GM12875 (cell line): Measurements from ENCODE around the gene CHPF2.

ENCODE experiments used
- H3K4me3 ChIP-seq: one replicate; pipeline ENCODE4 v1.5.1; 2011; ENCODE audit warnings: low read depth, low read length, control low read depth
- TF ChIP-seq, protein P1 (sequence below): IDR thresholded peaks from 2 replicates; pipeline ENCODE4 v1.5.1; 2011; ENCODE audit warnings: low read depth, mild to moderate bottlenecking, control low read depth, inconsistent platforms, low read length, moderate library complexity, borderline replicate concordance; ENCODE audit not compliant: insufficient read depth

Gene CHPF2

GRCh38 chr7:151274936-151275812 lies 42.9 kb downstream of the CHPF2 start:
- H3K4me3 ChIP-seq, result no peak overlapping the region
- TF ChIP-seq, protein P1, sequence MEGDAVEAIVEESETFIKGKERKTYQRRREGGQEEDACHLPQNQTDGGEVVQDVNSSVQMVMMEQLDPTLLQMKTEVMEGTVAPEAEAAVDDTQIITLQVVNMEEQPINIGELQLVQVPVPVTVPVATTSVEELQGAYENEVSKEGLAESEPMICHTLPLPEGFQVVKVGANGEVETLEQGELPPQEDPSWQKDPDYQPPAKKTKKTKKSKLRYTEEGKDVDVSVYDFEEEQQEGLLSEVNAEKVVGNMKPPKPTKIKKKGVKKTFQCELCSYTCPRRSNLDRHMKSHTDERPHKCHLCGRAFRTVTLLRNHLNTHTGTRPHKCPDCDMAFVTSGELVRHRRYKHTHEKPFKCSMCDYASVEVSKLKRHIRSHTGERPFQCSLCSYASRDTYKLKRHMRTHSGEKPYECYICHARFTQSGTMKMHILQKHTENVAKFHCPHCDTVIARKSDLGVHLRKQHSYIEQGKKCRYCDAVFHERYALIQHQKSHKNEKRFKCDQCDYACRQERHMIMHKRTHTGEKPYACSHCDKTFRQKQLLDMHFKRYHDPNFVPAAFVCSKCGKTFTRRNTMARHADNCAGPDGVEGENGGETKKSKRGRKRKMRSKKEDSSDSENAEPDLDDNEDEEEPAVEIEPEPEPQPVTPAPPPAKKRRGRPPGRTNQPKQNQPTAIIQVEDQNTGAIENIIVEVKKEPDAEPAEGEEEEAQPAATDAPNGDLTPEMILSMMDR, result no peak

GRCh38 chr7:151275813-151276577 lies 43.7 kb downstream of the CHPF2 start:
- TF ChIP-seq, protein P1, result no peak
- no peak overlapping the region for H3K4me3 ChIP-seq

GRCh38 chr7:151276666-151277590 lies 44.6 kb downstream of the CHPF2 start:
- TF ChIP-seq, protein P1, result no peak
- no peak overlapping the region for H3K4me3 ChIP-seq

DNA sequence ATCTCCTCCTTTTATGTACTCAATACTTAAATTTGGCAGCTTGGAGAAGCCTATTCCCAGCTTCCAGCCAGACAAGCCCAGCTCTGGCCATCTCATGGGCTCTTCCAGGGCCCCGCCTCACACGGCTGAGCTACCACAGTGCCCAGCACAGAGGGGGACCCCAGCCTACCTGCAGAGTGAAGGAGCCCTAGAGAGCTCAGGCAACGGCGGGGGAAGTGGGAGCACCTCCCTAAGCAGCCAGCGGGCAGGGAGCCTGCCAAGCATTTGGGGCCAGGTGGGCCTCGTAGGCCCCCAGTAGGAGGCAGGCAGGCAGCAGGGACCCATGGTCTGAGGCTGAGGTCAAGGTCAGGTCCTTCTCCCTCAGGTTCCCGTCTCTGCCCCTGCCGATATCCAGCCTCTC lies 45.3 kb downstream of the CHPF2 start:
- H3K4me3 ChIP-seq, result no peak overlapping the region
- TF ChIP-seq, protein P1, result no peak

DNA sequence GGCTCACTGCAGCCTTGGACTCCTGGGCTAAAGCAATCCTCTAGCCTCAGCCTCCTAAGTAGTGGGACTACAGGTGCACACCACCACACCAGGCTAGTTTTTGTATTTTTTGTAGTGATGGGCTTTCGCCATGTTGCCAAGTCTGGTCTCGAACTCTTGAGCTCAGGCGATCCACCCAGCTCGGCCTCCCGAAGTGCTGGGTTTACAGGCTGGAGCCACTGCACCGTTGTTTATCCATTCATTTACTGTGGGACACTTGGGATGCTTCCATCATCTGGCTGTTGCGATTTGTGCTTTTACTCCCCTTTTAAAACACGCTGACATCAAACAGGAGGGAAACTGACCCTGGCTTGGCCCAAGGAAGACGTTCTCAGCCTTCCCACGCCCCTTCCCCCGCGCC lies 46.7 kb downstream of the CHPF2 start:
- no peak overlapping the region for H3K4me3 ChIP-seq
- TF ChIP-seq, protein P1, result no peak

- no peak overlapping the region for H3K4me3 ChIP-seq
Observed at GRCh38 chr7:151279868-151280267, 47.6 kb downstream of the CHPF2 start.

More at GRCh38 chr7:151279868-151280267, 47.6 kb downstream of the CHPF2 start:
- TF ChIP-seq, protein P1, result no peak
